ENCODE data around the gene OPCML.

- TF ChIP-seq, protein P1, sequence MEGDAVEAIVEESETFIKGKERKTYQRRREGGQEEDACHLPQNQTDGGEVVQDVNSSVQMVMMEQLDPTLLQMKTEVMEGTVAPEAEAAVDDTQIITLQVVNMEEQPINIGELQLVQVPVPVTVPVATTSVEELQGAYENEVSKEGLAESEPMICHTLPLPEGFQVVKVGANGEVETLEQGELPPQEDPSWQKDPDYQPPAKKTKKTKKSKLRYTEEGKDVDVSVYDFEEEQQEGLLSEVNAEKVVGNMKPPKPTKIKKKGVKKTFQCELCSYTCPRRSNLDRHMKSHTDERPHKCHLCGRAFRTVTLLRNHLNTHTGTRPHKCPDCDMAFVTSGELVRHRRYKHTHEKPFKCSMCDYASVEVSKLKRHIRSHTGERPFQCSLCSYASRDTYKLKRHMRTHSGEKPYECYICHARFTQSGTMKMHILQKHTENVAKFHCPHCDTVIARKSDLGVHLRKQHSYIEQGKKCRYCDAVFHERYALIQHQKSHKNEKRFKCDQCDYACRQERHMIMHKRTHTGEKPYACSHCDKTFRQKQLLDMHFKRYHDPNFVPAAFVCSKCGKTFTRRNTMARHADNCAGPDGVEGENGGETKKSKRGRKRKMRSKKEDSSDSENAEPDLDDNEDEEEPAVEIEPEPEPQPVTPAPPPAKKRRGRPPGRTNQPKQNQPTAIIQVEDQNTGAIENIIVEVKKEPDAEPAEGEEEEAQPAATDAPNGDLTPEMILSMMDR (IDR thresholded peaks at IDR 0.05; ENCODE audit: low read depth, low read length, missing input control) = no peak
- TF ChIP-seq, protein P2, sequence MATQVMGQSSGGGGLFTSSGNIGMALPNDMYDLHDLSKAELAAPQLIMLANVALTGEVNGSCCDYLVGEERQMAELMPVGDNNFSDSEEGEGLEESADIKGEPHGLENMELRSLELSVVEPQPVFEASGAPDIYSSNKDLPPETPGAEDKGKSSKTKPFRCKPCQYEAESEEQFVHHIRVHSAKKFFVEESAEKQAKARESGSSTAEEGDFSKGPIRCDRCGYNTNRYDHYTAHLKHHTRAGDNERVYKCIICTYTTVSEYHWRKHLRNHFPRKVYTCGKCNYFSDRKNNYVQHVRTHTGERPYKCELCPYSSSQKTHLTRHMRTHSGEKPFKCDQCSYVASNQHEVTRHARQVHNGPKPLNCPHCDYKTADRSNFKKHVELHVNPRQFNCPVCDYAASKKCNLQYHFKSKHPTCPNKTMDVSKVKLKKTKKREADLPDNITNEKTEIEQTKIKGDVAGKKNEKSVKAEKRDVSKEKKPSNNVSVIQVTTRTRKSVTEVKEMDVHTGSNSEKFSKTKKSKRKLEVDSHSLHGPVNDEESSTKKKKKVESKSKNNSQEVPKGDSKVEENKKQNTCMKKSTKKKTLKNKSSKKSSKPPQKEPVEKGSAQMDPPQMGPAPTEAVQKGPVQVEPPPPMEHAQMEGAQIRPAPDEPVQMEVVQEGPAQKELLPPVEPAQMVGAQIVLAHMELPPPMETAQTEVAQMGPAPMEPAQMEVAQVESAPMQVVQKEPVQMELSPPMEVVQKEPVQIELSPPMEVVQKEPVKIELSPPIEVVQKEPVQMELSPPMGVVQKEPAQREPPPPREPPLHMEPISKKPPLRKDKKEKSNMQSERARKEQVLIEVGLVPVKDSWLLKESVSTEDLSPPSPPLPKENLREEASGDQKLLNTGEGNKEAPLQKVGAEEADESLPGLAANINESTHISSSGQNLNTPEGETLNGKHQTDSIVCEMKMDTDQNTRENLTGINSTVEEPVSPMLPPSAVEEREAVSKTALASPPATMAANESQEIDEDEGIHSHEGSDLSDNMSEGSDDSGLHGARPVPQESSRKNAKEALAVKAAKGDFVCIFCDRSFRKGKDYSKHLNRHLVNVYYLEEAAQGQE (IDR thresholded peaks at IDR 0.05) = no peak
- TF ChIP-seq RAD21 (IDR thresholded peaks at IDR 0.05) (no peak), ZBTB33 (IDR thresholded peaks at IDR 0.05) (no peak)
- TF ChIP-seq, protein P3, sequence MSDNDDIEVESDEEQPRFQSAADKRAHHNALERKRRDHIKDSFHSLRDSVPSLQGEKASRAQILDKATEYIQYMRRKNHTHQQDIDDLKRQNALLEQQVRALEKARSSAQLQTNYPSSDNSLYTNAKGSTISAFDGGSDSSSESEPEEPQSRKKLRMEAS (IDR thresholded peaks at IDR 0.05) = no peak
Observed at GRCh38 chr11:133235381-133235780, 296.9 kb downstream of the OPCML start.
